Thyroid gland (tissue), 4 donors: ENCODE measurements around the gene MREG.

ENCODE experiments used
- POLR2A ChIP-seq, 2 donors: fragments of 450-650 bp; IDR thresholded peaks; one replicate each; pipeline ENCODE4 v1.6.1; 2017; ENCODE audit warnings: antibody characterized with exemption in 2 of 2, mild to moderate bottlenecking in 2 of 2, moderate library complexity in 1 of 2
- TF ChIP-seq, protein P1 (sequence below), 6 experiments: fragments of 200-600 bp in 3 of 6; fragments of 450-650 bp in 3 of 6; sonication (generic) in 3 of 6; IDR thresholded peaks; one replicate each; pipeline ENCODE4 v1.5.1; 2016 to 2019; ENCODE audit warnings: antibody characterized with exemption in 6 of 6, mild to moderate bottlenecking in 2 of 6, inconsistent platforms in 1 of 6, moderate library complexity in 1 of 6

DNA sequence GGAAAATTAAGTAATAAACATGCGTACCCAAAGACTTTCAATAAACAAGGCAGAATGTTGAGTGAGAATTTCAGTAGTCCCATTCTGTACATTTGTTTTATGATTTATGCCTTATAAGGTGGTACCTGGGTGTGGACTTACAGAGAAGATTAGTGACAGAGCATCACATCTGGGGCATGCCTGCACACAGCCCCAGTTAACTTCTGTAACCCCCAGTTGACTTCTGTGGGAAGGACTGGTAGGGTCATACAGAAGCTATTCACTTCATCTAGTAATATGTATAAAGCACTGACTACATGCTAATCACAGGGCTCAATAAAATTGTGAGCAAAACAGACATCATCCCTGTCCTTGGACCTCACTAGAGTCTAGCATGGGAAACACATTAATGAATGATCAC lies 16.1 kb downstream of the MREG start:
- TF ChIP-seq, protein P1, sequence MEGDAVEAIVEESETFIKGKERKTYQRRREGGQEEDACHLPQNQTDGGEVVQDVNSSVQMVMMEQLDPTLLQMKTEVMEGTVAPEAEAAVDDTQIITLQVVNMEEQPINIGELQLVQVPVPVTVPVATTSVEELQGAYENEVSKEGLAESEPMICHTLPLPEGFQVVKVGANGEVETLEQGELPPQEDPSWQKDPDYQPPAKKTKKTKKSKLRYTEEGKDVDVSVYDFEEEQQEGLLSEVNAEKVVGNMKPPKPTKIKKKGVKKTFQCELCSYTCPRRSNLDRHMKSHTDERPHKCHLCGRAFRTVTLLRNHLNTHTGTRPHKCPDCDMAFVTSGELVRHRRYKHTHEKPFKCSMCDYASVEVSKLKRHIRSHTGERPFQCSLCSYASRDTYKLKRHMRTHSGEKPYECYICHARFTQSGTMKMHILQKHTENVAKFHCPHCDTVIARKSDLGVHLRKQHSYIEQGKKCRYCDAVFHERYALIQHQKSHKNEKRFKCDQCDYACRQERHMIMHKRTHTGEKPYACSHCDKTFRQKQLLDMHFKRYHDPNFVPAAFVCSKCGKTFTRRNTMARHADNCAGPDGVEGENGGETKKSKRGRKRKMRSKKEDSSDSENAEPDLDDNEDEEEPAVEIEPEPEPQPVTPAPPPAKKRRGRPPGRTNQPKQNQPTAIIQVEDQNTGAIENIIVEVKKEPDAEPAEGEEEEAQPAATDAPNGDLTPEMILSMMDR (IDR thresholded peaks at IDR 0.05): no peak
- TF ChIP-seq POLR2A (IDR thresholded peaks at IDR 0.05): no peak
